Right lobe of liver (tissue), 4 donors: ENCODE results near the gene CIBAR2.

Experiments used
- POLR2A ChIP-seq: fragments of 450-650 bp; IDR thresholded peaks from one replicate; pipeline ENCODE4 v1.6.1; 2017; ENCODE audit warnings: antibody characterized with exemption, mild to moderate bottlenecking
- TF ChIP-seq, protein P1 (sequence below), 4 donors: fragments of 200-600 bp in 3 of 4; fragments of 450-650 bp in 1 of 4; IDR thresholded peaks; one replicate each; pipeline versions ENCODE4 v1.5.1 to v1.8.0; 2016 to 2022; ENCODE audit warnings: antibody characterized with exemption in 4 of 4, mild to moderate bottlenecking in 2 of 4
- donor health status: DM: no; HTN: no; CAD: no.
- donor health status: DM: no; HTN: no; CAD: no.
- donor health status: DM: no; HTN: yes; CAD: no.

DNA sequence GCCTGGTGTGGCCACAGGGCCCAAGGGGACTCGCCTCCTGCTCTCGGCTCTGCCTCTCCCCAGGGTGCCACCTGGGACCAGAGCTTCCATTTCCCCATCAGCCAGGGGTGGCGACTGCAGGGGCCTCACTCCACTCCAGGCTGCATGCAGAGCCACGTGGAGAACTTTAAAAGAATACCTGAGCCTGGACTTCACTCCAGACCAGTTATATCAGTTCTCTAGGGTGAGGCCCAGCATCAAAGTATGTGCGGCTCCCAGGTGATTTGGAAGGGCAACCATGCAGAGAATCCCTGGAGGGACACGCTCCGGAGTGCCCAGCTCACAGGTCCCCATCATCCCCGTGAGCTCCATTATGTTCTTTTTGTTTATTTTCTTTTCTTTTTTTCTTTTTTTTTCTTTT is 44.8 kb downstream of the CIBAR2 start:
- no peak for TF ChIP-seq POLR2A
- TF ChIP-seq, protein P1, sequence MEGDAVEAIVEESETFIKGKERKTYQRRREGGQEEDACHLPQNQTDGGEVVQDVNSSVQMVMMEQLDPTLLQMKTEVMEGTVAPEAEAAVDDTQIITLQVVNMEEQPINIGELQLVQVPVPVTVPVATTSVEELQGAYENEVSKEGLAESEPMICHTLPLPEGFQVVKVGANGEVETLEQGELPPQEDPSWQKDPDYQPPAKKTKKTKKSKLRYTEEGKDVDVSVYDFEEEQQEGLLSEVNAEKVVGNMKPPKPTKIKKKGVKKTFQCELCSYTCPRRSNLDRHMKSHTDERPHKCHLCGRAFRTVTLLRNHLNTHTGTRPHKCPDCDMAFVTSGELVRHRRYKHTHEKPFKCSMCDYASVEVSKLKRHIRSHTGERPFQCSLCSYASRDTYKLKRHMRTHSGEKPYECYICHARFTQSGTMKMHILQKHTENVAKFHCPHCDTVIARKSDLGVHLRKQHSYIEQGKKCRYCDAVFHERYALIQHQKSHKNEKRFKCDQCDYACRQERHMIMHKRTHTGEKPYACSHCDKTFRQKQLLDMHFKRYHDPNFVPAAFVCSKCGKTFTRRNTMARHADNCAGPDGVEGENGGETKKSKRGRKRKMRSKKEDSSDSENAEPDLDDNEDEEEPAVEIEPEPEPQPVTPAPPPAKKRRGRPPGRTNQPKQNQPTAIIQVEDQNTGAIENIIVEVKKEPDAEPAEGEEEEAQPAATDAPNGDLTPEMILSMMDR (IDR thresholded peaks at IDR 0.05), result no peak
